HS-5 (cell line): ENCODE results near the gene KCNQ1OT1.

Experiments
- DNase-seq: peaks from one replicate; pipeline ENCODE4 v3.0.0-alpha.2; 2012; ENCODE audit warnings: low read depth

The KCNQ1OT1 gene

GRCh38 chr11:2594267-2594666, 105.5 kb downstream of the KCNQ1OT1 start:
- no peak for DNase-seq

- no peak for DNase-seq
These were observed 106.3 kb downstream of the KCNQ1OT1 start for GRCh38 chr11:2593393-2593950.

GRCh38 chr11:2592559-2593392, 107.0 kb downstream of the KCNQ1OT1 start:
- DNase-seq = no peak

GRCh38 chr11:2591805-2592204, 108.0 kb downstream of the KCNQ1OT1 start:
- DNase-seq = no peak

GRCh38 chr11:2590965-2591754, 108.6 kb downstream of the KCNQ1OT1 start:
- no peak for DNase-seq

GRCh38 chr11:2590131-2590964, 109.4 kb downstream of the KCNQ1OT1 start:
- no peak for DNase-seq

GRCh38 chr11:2589538-2589934, 110.3 kb downstream of the KCNQ1OT1 start:
- DNase-seq = no peak

GRCh38 chr11:2588809-2589537, 110.8 kb downstream of the KCNQ1OT1 start:
- no peak for DNase-seq

- no peak for DNase-seq
These were observed 111.6 kb downstream of the KCNQ1OT1 start for GRCh38 chr11:2587976-2588748.

- DNase-seq = no peak
These were observed 112.5 kb downstream of the KCNQ1OT1 start for GRCh38 chr11:2587132-2587930.

- no peak for DNase-seq
These were observed 113.0 kb downstream of the KCNQ1OT1 start for GRCh38 chr11:2586793-2587131.

- no peak for DNase-seq
These were observed 113.6 kb downstream of the KCNQ1OT1 start for GRCh38 chr11:2586087-2586792.

- no peak for DNase-seq
These were observed 114.2 kb downstream of the KCNQ1OT1 start for GRCh38 chr11:2585566-2586086.

GRCh38 chr11:2584812-2585565, 114.8 kb downstream of the KCNQ1OT1 start:
- DNase-seq = no peak

- no peak for DNase-seq
These were observed 115.4 kb downstream of the KCNQ1OT1 start for GRCh38 chr11:2584434-2584811.

GRCh38 chr11:2583605-2583958, 116.2 kb downstream of the KCNQ1OT1 start:
- no peak for DNase-seq

- no peak for DNase-seq
These were observed 116.7 kb downstream of the KCNQ1OT1 start for GRCh38 chr11:2582946-2583604.
